Stimulated activated CD4-positive, alpha-beta T cell treated with anti-CD3 and anti-CD28 coated beads, Interleukin-2, amount 100 ng/mL, for 48 hours (primary cell): ENCODE results near the gene MIER2.

ENCODE experiments used
- DNase-seq, 2 donors: peaks; one replicate each; pipeline ENCODE4 v3.0.0-alpha.2; 2020

MIER2 gene

GRCh38 chr19:306151-306900 lies 38.3 kb downstream of the MIER2 start:
- DNase-seq = no peak

GRCh38 chr19:305240-306150 lies 39.1 kb downstream of the MIER2 start:
- DNase-seq = no peak

- DNase-seq = no peak
Measured at GRCh38 chr19:296476-297225, 47.9 kb downstream of the MIER2 start.

GRCh38 chr19:295687-296370 lies 48.8 kb downstream of the MIER2 start:
- DNase-seq = no peak

GRCh38 chr19:294946-295686 lies 49.5 kb downstream of the MIER2 start:
- peak; percentile 44 to 56 for DNase-seq

GRCh38 chr19:294341-294945 lies 50.2 kb downstream of the MIER2 start:
- DNase-seq = no peak

GRCh38 chr19:293436-294110 lies 51.0 kb downstream of the MIER2 start:
- DNase-seq = no peak

GRCh38 chr19:292951-293350 lies 51.6 kb downstream of the MIER2 start:
- DNase-seq = no peak

- DNase-seq = no peak
Measured at GRCh38 chr19:292281-292884, 52.2 kb downstream of the MIER2 start.

GRCh38 chr19:291561-292280 lies 52.9 kb downstream of the MIER2 start:
- no peak for DNase-seq

GRCh38 chr19:291006-291521 lies 53.5 kb downstream of the MIER2 start, which contains the start of gene PLPP2:
Gene PLPP2, minus strand, starts transcription at chr19:291403. Its CDS starts 67 bp downstream, at chr19:291336.
- DNase-seq = no peak

- no peak for DNase-seq
Measured at GRCh38 chr19:290372-291005, 54.1 kb downstream of the MIER2 start.

GRCh38 chr19:289651-290371 lies 54.8 kb downstream of the MIER2 start:
- DNase-seq = no peak

- no peak for DNase-seq
Measured at GRCh38 chr19:288911-289310, 55.7 kb downstream of the MIER2 start.

GRCh38 chr19:287381-287871 lies 57.2 kb downstream of the MIER2 start:
- no peak for DNase-seq

GRCh38 chr19:283395-283794 lies 61.2 kb downstream of the MIER2 start:
- DNase-seq = no peak

- DNase-seq = no peak
Measured at GRCh38 chr19:282501-282900, 62.1 kb downstream of the MIER2 start.

- no peak for DNase-seq
Measured at GRCh38 chr19:281992-282391, 62.6 kb downstream of the MIER2 start.
